NOMO-1 treated with dmso at 0.1 percent for 144 hours (cell line): ENCODE data around the gene USE1.
A peak's percentile ranks its signal among the peaks of the same experiment; 100 is the strongest.
"Not testable (repeated sequence)": the region's sequence is repeated elsewhere in the genome, so short reads cannot be mapped to it uniquely, and the experiment has no call there.

Source experiments
- DNase-seq: peaks from one replicate; lab custom pipeline; 2025; ENCODE audit not compliant: unreplicated experiment; lab: John Stamatoyannopoulos, UW

USE1 gene, protein sequence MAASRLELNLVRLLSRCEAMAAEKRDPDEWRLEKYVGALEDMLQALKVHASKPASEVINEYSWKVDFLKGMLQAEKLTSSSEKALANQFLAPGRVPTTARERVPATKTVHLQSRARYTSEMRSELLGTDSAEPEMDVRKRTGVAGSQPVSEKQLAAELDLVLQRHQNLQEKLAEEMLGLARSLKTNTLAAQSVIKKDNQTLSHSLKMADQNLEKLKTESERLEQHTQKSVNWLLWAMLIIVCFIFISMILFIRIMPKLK

DNA sequence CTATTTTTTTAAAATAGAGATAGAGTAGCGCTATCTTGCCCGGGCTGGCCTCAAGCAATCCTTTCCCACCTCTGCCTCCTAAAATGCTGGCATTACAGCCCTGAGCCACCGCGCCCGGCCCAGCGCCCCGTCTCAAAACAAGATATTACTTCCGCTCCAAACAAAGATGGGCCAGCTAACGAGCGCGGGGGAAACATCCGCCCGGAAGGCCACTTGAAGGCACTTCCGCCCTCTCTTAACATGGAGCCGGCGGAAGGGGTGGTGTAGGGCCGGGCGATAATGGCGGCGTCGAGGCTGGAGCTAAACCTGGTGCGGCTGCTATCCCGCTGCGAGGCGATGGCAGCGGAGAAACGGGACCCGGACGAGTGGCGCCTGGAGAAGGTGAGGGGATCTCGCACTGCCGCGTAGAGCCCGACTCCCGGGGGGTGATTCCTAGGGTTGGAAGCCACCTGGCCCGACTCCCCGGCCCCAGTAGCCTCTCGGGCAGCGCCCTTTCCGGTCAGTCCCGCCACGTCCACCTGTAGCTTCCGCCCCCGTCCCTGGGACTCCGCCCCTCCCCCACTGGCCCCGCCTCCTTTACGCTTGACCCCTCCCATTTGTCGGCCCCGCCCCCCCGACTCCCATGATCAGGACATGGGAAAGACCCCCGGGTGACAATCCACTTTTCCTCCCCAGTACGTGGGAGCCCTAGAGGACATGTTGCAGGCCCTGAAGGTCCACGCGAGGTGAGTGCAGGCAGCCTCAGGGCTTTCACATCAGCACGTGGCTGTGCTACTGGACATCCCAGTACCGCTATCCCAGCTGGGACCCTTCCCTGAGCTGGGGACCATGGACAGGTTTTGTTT lies at the start of gene USE1:
Gene USE1, plus strand, starts transcription at position 231 of the 845 bp plus-strand sequence. Its CDS starts 49 bp downstream, at position 280.
- peak; percentile 94 for DNase-seq

DNA sequence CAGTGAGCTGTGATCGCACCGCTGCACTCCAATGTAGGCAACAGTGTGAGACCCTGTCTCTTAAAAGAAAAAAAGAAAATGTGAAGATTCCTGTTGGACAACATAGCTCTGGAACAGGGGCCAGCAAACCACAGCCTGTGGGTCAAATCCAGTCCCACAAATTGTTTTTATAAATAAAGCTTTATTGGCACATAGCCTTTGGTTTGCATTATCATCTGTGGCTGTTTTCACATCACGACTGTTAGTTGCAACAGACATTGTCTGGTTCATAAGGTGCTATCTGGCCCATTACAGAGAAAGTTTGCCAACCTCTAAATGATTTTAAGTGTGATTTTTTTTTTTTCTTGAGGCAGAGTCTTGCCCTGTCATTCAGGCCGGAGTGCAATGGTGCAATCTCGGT lies 49.4 kb upstream of the USE1 start:
- DNase-seq: no peak

DNA sequence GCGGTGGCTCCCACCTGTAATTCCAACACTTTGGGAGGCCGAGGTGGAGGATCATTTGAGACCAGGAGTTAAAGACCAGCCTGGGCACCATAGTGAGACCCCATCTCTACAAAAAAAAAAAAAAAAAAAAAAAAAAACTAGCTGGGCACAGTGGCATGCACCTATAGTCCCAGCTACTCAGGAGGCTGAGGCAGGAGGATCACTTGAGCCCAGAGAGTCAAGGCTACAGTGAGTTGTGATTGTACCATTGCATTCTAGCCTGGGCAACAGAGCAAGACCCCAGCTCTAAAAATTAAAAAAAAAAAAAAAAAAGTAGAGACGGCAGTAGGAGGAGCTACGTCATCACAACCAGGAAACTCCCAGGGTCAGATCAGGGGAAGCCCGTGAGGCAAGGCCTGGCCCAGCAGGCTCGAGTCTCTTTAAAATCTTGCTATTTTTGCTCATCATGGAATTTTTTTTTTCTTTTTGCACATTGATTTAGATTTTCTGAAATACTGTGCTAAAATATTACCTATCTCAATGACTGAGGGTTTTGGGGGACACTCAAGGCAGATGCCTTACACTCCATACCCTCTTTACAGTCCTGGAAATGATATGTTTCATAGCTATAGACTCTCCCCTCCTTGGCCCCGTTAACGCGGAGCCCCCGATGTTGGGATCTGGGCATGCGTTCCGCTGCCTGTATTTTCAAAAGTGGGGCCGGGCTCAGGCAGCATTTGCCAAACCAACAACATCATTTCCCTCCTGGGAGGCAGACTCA lies 44.4 kb upstream of the USE1 start:
- no peak for DNase-seq

DNA sequence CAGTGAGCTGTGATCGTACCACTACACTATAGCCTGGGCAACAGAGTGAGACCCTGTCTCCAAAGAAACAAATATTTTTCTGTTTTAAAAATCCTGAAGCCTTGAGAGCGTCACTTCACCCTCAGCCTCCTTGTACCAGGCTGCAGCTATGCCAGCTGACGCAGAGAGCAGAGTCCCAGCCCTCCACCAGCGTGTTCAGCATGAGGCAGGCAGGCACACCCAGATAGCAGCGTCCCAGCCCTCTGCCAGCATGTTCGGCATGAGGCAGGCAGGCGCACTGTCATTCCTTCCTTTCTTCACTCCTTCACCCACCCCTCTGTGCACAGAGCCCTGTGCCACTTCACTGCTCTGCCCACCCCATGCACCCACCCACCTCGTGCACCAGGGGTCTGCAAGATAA lies 43.3 kb upstream of the USE1 start:
- no peak for DNase-seq

DNA sequence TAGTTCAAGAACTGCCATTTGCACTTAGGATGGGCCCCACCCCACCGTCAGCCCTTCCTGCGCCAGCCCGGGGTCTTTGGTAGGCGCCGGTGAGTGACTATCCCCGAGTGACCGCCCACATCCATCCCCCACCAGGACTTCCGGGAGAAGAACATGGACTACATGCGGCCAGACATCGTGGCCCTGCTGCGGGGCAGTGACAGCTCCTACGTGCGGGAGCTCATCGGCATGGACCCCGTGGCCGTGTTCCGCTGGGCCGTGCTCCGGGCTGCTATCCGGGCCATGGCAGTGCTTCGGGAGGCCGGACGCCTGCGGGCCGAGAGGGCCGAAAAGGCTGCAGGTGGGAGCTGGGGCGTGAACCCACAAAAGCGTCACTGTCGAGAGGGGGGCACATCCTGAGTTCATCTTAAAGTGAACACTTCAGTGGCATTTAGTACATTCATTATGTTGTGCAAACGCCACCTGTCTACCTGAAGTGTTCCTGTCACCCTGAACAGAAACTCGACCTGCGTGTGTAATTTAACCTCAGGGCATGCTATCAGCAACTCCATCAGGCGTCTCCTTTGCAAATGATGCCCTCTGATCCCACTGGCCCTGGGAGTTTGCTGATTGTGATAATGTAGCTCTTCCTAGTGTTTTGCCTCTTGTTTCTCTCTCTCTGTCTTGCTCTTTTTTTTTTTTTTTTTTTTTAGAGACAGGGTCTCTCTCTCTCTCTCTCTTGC lies 42.4 kb upstream of the USE1 start:
- no peak for DNase-seq

DNA sequence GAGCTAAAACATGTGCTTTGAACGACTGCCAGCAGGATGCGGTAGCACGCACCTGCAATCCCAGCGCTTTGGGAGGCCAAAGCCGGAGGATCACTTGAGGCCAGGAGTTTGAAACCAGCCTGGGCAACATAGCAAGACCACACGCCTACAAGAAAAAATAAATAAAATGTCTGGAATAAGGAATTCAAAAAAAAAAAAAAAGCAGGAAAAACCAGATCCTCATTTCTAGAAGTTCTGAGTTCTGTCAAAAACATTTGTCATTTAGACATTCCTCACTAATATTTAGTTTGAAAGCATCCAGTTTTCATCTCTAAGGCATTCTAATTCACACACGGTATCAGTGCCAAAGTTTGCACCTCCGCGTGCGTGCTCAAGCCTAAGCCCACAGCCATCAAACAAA lies 36.9 kb upstream of the USE1 start:
- DNase-seq: no peak

DNA sequence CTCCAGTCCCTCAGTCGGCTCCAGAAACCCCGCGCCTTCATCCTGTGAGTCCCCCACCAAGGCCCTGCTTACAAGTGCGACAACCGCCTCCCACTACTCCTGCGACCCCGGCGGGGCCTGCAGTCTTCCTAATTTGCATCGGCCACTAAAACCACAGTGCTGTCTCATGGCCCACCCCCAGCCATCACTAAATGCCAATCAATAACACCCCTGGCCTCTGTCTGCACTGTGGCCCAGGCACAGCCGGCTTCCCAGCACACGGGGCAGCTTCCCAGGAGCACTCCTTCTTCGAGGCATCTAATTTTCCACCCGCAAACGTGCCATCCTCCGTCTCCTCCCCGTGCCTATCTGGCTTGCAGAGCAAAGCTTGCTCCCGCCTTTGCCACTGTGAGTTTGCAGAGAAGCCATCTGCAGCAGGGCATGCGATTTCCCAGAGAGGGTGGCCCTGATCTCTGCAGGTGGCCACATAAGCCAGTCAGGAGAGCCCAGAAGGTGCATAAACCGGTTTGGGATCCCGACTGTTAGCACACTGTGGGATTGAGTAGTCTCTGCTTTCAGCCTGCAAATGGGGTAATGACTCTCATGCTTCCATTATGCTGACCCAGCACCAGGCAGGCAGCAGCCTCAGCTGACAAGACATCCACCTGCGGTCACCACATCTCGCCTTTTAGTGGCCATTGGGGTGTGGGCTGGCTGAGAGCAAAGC lies 34.0 kb upstream of the USE1 start:
- DNase-seq: no peak

DNA sequence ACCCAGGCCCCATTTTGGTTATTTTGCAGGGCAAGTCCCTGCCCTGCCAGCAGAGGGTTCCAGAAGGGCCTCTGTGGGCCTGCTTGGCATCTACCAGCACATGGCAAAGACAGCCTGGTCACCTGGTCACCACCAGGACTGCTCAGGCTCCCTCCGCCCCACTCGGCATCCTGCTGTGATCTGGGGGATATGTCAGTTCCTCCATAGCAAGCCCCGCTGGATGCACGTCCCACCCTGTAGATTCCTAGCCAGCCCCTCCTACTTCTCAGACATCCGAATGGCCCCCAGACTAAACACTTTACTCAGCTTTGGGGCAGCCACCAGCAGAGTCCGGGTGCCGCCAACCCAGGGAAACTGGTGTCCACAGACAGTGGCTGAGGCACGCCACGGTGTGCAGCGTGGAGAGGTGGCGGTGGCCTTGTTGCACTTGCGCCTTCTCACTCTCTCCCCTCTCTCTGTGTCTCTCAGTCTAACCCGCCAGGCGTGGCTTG lies 31.8 kb upstream of the USE1 start:
- DNase-seq: peak; percentile 52

DNA sequence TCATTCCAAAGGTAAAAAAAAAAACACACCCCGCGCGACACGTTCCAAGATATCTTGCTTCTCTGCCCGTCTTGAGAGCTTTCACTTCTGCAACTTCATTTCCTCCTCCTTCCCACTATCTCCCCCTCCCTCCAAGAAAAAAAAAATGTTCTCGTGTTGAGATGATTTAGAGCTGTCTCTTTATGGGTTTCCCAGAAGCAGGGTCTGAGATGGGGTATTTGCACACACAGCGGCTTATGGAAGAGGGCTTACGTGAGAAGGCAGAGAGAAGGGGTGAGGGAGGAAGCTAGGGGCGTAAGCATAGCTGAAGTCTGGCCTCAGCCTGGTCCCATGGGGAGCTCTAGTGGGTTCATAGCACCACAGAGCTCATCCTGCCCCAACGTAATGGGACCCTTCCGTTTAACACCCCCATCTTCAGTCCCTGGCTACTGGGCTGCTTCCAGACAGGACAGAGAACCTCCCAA lies 31.3 kb upstream of the USE1 start:
- DNase-seq: peak; percentile 76

DNA sequence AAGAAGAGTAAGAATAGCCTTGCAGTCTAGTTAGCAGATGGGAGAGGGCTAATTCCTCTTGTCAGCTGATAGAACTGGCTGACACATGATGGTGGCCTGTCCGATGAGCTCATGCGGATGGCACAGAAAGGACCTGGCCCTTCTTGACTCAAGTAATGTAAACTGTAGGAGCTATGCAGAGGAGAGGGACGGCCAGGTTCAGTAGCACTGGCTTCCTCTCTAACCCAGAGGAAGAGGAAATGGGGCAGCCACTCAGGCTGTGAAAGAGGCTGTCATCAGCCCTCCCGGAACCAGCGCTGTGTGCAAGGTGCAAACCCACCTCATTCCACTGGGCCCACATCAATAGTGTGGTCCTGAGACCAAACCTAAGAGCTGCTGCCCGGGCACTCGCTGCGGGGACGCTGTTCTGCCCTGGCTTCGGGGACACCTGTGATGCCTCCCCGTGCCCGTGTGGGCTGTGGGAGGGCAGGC lies 30.8 kb upstream of the USE1 start:
- no peak for DNase-seq

DNA sequence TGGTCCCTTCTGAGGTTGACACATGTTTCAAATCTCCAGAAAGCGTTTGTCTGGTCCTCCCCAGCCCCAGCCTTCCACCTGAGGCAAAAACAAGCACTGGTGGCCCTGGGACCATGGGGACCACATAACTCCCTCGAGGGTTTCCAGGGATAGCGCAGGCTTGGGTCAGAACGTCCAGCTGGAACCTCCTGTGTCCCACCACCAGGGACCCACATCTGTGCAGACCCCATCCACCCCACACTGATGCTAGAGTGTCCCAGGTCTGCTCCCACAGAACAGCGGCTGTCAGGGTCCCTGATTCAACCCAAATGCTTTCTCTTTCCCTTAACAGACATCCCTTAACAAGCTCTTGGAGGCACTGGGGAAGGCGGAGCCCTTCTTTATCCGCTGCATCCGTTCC lies 29.6 kb upstream of the USE1 start:
- DNase-seq: no peak

DNA sequence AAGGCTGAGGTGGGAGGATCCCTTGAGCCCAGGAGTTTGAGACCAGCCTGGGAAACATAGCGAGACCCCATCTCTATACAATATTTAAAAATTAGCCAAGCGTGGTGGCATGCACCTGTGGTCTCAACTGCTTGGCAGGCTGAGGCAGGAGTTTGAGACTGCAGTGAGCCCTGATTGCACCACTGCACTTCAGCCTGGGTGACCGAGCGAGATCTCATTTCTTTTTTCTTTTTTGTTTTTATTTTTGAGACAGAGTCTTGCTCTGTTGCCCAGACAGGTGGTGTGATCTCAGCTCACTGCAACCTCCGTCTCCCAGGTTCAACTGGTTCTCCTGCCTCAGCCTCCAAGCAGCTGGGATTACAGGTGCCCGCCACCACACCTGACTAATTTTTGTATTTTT lies 23.4 kb upstream of the USE1 start:
- not testable (repeated sequence) for DNase-seq

DNA sequence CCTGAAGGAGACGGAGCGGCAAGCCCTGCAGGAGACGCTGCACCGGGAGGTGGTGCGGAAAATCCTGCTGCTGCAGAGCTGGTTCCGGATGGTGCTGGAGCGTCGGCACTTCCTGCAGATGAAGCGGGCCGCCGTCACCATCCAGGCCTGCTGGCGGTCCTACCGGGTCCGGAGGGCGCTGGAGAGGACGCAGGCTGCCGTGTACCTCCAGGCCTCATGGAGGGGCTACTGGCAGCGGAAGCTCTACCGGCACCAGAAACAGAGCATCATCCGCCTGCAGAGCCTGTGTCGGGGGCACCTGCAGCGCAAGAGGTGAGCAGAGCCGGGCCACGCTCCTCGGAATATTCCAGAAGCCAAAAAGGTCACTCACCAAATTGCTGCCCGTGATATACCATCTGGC lies 22.4 kb upstream of the USE1 start:
- DNase-seq: no peak

DNA sequence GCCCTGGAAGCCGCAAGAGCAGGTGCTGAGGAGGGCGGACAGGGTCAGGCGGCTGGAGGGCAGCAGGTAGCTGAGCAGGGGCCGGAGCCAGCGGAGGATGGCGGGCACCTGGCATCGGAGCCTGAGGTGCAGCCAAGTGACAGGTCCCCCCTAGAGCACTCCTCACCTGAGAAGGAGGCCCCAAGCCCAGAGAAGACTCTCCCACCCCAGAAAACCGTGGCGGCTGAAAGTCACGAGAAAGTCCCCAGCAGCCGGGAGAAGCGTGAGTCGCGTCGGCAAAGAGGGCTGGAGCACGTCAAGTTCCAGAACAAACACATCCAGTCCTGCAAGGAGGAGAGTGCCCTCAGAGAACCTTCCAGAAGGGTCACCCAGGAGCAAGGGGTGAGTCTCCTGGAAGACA lies 20.5 kb upstream of the USE1 start:
- no peak for DNase-seq

DNA sequence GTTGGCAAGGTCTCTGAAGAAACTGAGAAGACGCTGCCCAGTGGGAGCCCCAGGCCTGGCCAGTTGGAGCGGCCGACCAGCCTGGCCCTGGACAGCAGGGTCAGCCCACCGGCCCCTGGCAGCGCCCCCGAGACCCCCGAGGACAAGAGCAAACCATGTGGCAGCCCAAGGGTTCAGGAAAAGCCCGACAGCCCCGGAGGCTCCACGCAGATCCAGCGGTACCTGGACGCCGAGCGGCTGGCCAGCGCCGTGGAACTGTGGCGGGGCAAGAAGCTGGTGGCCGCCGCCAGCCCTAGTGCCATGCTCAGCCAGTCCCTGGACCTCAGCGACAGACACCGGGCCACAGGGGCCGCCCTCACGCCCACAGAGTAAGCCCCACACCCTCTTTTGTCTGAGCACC lies 20.1 kb upstream of the USE1 start:
- DNase-seq: no peak

DNA sequence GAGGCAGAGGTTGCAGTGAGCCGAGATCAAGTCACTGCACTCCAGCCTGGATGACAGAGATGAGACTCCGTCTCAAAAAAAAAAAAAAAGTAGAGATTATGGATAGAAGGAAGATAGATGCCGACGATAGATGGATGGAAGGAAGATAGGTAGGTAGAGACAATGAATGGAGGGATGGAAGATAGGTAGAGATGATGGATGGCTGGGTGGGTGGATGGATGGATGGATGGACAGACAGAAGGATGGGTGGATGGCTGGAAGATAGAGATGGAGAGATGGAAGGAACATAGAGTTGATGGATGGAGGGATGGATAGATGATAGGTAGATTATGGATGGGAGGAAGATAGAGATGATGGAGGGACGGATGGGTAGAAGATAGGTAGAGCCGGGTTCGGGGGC lies 18.5 kb upstream of the USE1 start:
- no peak for DNase-seq

DNA sequence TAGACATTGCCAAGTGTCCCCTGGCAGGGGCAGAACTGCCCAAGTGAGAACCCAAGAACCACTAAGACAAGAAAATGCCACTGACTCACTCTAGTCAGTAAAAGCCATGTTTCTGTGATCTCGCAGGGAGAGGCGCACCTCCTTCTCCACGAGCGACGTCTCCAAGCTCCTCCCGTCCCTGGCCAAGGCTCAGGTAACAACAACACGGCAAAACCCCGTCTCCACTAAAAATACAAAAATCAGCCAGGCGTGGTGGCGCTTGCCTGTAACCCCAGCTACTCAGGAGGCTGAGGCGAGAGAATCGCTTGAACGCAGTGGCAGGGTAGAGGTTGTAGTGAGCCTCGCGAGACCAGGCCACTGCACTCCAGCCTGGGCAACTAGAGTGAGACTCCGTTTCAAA lies 17.5 kb upstream of the USE1 start:
- no peak for DNase-seq

DNA sequence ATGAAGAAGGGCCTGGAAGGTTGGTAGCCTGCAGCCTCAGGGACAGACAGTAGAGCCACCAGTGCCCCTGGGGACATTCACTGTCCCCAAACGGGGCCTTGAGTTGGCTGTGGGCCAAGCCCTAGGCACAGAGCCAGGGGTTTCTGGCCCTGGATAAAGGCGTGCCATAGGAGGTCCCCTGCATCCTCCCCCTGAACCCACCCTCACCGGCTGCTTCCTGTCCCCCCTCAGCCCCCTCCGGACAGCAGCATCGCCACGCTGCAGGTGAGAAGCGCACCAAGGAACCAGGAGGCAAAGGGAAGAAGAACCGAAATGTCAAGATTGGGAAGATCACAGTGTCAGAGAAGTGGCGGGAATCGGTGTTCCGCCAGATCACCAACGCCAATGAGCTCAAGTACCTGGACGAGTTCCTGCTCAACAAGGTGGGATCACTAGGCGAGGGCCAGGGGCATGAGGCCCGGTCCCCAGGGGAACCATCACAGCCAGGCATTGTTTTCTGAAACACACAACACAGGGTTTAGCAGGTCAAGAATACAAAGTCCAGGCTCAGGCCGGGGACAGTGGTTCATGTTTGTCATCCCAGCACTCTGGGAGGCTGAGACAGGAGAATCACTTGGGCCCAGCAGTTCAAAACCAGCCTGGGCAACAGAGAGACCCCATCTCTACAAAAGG lies 14.6 kb upstream of the USE1 start:
- no peak for DNase-seq

DNA sequence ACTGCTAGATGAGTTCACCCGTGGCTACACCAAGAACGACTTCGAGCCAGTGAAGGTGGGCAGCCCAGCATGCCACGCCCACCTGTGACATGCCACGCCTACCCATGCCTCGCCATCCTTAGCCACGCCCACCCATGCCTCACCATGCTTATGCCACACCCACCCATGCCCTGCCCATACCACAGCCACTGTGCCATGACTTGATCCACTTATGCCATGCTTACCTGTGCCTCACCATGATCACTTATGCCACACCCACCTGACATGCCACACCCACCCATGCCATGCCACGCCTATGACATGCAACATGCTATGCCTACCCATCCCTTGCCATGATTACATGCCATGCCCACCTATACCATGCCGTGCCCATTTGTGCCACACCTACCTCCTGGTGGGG lies 12.9 kb upstream of the USE1 start:
- no peak for DNase-seq

DNA sequence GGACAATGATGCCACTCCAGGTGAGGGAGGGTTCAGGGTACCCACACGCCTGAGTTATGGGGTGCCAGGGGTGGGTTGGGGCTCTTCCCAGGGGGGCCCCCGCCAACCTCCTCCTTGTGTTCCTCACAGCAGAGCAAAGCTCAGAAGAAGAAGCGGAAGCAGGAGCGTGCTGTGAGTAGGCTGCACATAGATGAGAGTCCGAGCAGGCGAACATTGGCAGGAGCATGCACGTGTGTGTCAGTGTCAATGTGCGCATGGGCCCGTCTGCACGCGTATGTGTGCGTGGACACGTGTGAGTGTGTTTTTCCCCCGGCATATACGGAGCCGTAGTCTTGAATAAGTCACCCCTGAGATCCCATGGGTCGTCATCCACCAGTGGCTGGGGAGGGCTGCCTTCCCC lies 12.4 kb upstream of the USE1 start:
- DNase-seq: no peak
